Nucleus accumbens (tissue), 56 donors: Measurements from ENCODE around the gene SUGP2.

Experiments
- DNase-seq, 56 donors: peaks; one replicate each; lab custom pipeline; 2025; lab: John Stamatoyannopoulos, UW

SUGP2 gene

GRCh38 chr19:18995804-18996241, 37.5 kb downstream of the SUGP2 start:
- DNase-seq, result peak in 50 of 56 donors; percentile 5 to 84 (median 54)

- no peak for DNase-seq
These were observed 40.2 kb downstream of the SUGP2 start for GRCh38 chr19:18993115-18993514.

DNA sequence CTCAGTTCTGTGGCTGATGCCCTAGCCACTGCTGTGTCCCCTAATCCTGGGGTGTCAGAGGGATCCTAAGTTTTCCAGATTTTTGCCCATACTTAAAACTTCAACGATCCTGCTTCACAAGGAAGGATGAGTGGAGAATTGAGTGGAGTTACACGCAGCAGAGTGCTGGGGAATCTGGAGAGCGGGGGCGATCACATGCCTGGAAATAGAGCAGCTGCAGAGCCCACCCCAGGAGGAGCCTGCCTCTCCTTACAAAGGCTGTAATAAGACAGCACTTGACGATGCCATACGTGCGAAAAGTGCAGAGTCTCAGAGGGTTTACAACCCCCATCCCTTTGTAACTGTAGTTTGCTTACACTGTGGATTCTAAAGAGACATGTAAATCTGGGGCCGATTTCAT, 40.6 kb downstream of the SUGP2 start:
- DNase-seq, result peak in 18 of 56 donors; percentile 1 to 56 (median 19)

GRCh38 chr19:18991468-18991867, 41.8 kb downstream of the SUGP2 start:
- DNase-seq, result no peak

- no peak for DNase-seq
These were observed 42.3 kb downstream of the SUGP2 start for GRCh38 chr19:18991006-18991405.

DNA sequence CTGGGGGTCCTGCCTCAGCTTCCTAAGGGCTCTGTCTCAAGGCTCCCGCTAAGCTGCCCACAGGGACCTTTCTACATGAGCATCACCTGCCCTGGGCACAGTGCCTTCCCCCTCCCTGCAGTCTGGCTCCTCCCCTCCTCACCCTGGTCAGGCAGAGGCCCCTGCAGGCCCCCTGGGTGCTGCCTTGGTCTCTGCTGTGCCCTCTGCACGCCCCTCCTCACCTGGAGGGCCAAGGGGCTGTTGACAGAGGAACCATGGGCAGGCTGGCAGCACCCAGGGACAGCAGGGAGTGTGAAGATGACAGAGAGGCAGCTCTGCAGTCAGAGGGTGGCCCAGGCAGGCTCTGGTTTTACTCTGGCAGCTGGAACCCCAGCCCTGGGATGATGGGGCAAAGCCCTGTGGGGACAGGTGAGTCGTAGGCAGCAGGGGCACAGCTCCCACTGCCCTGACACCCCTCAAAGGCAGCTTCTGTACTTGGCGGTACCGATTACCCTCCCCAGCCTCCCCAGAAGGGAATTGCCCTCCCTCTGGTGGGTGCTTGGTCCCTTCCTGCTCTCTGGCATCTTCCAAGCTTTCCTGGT, 43.1 kb downstream of the SUGP2 start:
- no peak for DNase-seq

- no peak for DNase-seq
These were observed 44.0 kb downstream of the SUGP2 start for GRCh38 chr19:18989316-18989715.

DNA sequence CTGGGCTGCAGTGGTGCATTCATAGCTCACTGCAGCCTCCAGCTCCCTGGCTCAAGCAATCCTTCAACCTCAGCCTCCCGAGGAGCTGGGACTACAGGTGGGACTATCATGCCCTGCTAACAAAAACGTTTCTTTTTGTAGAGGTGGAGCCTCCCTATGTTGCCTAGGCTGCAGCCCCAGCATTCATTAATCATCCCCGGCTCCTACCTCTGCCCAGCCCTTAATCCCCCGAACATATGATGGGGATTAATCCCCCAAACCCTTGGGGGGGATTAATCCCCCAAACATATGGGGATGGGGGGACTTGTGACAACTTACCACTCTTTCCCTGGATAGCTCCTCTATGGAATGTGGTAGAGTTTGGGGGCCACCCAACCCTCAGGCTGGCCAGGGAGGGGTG, 45.9 kb downstream of the SUGP2 start:
- no peak for DNase-seq

- peak in 32 of 56 donors; percentile 2 to 69 (median 23) for DNase-seq
These were observed 48.1 kb downstream of the SUGP2 start for GRCh38 chr19:18985257-18985656.

GRCh38 chr19:18984251-18984650, 49.1 kb downstream of the SUGP2 start:
- no peak for DNase-seq

GRCh38 chr19:18982669-18983068, 50.6 kb downstream of the SUGP2 start:
- DNase-seq, result no peak

- no peak for DNase-seq
These were observed 52.8 kb downstream of the SUGP2 start for GRCh38 chr19:18980432-18981020.

- DNase-seq, result no peak
These were observed 54.7 kb downstream of the SUGP2 start for GRCh38 chr19:18978616-18979015.

DNA sequence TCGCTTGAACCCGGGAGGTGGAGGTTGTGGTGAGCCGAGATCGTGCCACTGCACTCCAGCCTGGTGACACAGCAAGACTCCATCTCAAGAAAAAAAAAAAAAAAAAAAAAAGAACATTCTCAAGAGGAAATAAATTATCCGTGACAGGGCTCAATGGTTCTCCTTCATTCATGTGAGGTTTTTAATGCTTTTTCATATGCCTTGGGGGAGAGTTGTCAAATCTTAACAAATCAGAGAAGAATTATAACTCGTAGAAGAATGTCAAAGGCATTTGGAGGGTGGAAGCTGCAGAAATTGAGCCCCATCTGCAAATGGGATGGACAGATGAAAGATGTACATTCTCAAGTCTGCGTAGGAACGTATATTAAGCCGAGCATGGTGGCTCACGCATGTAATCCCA, 57.4 kb downstream of the SUGP2 start:
- DNase-seq, result no peak

DNA sequence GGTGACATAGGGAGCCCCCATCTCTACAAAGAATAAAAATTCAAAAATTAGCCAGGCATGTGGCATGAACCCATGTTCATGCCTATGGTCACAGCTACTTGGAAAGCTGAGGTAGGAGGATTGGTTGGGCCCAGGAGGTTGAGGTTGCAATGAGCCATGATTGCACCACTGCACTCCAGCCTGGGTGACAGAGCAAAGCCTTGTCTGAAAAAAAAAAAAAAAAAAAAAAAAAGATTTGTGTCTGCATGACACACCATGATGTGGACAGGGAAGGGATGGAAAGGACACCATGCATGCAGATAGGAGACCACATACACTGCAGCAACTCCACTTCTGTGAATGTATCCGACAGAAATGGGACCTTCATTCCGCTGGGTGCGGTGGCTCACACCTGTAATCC, 58.3 kb downstream of the SUGP2 start:
- DNase-seq, result no peak

DNA sequence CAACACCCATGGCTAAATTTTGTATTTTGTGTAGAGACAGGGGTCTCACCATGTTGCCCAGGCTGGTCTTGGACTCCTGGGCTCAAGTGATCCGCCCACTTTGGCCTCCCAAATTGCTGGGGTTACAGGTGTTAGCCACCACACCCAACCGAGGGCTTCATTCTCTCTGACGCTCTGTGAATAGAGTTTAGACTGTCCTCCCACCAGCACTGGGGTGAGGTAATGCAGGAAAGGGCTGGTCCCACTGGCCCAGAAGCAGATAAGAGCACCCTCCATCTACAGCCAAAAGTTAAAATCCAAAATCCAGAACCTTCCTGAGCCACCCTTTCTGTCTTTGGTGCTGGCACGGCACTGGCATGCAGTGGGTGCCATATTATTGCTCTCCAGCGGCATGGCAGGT, 60.5 kb downstream of the SUGP2 start:
- DNase-seq, result no peak

DNA sequence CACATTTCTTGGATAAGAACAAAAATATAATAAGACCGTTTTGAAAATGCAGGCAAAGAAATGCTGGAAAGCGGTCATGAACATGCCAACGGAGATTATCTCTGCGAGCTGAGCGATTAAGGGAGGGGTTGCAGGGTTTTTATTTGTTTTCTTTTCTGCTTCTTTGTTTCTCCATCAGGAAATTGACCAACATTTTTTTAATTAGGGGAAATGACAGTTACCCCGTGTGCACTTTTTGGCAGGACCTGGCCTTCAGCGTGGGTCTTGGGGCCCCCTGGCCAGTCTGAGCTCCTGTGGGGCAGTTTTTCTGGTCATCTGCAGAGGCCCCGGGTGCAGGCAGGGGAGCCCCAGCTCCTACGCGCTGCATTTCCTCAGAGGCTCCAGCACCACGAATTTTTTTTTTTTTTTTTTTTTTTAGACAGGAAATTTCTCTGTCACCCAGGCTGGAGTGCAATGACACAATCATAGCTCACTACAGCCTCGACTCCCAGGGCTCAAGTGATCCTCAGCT, 61.0 kb downstream of the SUGP2 start:
- DNase-seq, result no peak

GRCh38 chr19:18969931-18970659, 63.2 kb downstream of the SUGP2 start:
- no peak for DNase-seq

- peak in 6 of 56 donors; percentile 2 to 19 (median 9) for DNase-seq
These were observed 65.8 kb downstream of the SUGP2 start for GRCh38 chr19:18967358-18968146.

GRCh38 chr19:18966307-18966706, 67.0 kb downstream of the SUGP2 start:
- DNase-seq, result no peak

DNA sequence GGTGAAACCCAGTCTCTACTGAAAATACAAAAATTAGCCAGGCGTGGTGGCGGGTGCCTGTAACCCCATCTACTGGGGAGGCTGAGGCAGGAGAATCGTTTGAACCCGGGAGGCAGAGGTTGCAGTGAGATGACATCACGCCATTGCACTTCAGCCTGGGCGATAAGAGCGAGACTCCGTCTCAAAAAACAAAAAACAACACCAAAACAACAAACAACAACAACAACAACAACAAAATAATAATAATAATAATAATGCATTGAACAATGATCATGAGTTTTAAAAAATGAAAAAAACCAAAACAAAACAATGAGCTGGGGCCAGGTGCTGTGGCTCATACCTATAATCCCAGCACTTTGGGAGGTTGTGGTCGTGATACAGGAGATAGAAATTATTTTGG, 69.2 kb downstream of the SUGP2 start:
- no peak for DNase-seq
